Measurements from ENCODE around the gene MYLK. TPM values are rescaled to one million over a fixed set of nuclear protein-coding genes. Genes with fewer than 3 reads are reported as not detected.

MYLK gene
- total RNA-seq, 1 experiment from 2014 or later: 262 TPM

DNA sequence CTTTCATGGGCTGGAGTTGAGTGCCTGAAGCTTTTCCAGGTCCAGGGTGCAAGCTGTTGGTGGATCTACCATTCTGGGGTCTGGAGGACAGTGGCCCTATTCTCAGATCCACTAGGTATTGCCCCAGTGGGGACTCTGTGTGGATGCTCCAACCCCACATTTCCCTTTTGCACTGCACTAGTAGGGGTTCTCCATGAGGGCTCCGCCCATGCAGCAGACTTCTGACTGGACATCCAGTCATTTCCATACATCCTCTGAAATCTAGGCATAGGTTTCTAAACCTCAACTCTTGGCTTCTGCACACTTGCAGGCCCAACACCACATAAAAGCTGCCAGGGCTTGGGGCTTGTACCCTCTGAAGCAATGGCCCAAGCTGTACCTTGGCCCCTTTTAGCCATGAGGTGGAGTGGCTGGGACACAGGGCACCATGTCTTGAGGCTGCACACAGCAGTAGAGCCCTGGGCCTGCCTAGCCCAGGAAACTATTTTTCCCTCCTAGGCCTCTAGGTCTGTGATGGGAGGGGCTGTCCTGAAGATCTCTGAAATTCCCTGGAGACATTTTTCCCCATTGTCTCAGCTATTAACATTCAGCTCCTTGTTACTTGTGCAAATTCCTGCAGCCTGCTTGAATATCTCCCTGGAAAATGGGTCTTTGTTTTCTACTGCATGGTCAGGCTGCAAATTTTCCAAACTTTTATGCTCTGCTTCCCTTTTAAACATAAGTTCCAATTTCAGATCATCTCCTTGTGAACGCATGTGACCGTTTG lies 293.3 kb downstream of the MYLK start:
- DNase-seq (ENCODE audit: low read depth): no peak

DNA sequence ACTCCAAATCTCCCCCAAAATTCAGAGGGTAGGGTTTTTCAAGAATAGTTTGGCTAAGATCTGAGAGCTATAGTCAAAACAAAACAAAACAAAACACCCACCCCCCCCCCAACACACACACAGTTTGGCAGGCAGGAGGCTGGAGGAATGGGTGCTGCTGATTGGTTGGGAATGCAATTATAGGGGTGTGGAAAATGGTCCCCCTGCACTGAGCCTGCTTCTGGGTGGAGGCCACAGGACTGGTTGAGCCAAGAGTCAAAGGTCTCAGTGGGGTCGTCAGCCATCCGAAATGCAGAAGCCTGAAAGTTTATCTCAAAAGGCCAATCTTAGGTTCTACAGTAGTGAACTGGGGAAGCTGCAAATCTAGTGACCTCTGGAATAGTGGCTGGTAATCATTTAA lies 296.7 kb downstream of the MYLK start:
- no peak for DNase-seq (ENCODE audit: low read depth)

DNA sequence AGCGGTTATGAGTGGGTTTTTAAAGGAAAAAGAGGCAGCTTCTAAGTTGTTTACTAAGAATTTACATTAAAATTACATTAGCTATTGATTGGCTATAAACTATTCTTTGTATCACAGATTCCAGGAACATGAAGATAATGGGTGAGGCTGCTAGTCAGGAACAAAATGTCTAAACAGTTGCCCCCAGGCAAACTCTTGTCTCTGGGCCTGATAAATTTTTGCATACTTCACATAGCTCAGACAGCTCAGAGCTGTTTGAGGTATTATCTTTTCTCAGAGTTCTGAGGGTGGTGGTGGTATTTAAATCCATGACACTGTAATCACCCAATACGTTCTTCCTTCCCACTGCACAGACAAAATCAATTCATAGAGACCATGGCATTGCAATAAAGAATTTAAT lies 297.2 kb downstream of the MYLK start:
- peak; percentile 88 for DNase-seq (ENCODE audit: low read depth)

DNA sequence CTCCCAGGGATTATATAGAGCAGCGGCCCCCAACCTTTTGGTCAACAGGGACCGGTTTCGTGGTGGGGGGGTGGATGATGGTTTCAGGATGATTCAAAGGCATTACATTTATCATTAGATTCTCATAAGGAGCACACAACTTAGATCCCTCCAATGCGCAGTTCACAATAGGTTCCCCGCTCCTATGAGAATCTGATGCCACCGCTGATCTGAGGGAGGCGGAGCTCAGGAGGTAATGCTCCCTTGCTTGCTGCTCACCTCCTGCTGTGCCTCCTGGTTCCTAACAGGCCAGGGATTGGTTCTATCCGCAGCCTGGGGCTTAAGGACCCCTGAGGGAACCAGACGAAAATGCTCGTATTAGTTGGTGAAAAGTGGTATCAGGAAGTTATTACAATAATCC lies 298.0 kb downstream of the MYLK start:
- DNase-seq (ENCODE audit: low read depth): peak; percentile 78

DNA sequence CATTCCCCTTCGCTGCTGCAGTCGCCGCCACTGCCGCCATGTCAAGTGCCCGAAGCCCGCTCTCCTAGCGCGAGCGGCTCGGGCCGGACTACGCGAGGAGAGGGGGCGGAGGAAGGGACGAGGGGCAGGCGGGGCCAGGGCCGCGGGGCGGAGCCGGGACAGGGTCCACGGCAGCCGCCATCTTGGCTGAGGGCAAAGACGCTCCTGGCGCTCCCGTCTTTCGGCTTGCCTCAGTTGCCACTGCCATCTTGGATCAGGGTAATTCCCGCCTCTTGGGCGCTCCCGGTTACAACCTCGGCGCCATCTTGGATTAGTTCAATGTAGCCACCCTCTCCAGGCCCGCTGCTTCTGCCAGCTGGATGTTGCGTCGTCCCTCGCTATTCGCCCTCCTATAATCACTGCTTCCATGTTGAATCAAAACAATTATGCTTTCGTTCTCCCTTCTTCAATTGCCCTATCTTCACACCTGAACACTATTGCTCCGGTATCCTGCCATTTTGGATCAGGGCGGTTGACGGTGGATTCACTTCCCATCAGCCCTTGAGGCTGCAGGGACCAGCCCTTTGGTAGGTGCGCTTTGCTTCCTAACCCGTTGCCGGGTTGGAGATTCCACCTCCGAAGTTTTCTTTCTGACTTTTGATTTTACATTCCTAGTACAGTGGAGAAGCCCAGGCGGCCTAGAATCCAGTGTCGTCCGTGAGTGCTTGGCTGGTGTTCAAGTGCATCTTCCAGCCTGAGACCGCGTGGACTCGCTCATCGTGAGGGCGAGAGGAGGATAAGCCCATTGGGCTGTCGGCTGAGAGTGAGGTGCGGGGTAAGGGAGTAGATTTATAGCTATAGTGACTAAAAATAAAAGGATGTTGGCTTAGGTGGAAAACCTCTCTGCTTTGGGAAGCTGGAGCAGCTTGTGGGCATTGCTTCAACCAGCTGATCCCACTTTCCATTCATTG lies 298.9 kb downstream of the MYLK start, which contains the start of gene HACD2:
Gene HACD2 (minus strand): TSS at position 66 of the 950 bp plus-strand sequence. CDS start 26 bp downstream, at position 40.
- DNase-seq (ENCODE audit: low read depth): peak; percentile 98

DNA sequence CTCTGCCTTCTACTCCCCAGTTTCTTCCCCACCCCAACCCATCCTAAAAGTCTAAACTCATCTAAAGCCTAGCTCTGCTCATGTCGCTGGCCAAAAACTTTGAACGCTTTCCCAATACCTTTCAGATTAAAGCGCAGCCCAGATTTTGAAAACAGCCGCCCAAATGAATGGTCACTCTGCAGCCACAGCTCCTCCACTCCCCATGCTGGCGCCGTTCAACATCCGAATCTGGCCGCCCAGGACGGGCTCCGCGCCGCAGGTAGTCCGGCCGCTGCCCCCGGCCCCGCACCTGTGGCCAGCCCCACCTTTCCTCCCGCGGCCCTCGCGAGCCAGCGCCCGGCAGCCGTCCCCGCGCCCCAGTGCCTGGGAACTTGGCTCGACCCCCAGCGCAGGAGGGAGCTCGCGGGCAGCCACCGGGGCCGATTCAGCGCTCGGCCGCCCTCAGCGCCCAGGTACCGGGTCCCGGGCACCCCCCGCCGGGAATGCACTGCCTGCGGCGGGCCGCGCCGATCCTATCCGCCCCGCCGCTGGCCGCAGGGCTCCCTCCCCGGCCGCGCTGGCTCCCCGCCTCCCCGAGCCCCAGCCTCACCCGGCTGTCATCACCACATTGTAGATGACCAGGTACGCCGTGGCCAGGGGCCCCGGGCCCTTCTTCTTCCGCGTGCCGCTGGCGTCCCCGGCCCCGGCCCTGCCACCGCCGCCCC lies 299.7 kb downstream of the MYLK start:
- DNase-seq (ENCODE audit: low read depth): peak; percentile 59

DNA sequence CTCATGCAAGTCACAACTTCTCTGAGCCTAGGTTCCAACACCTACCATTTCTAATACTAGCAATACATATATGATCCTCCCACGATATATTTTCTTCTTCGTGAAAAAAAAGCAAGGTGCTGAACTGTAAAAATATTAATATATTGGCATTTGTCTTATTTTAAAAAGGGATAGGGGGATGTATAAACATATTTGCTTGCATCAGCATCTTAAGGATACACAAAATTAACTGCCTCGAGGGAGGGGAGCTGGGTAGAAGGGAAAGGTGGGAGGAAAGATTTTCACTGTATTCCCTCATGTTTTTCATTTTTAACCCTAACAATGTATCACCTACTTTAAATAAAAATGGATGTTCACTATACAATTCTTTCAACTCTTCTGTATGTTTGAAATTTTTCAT lies 300.6 kb downstream of the MYLK start:
- DNase-seq (ENCODE audit: low read depth): no peak

DNA sequence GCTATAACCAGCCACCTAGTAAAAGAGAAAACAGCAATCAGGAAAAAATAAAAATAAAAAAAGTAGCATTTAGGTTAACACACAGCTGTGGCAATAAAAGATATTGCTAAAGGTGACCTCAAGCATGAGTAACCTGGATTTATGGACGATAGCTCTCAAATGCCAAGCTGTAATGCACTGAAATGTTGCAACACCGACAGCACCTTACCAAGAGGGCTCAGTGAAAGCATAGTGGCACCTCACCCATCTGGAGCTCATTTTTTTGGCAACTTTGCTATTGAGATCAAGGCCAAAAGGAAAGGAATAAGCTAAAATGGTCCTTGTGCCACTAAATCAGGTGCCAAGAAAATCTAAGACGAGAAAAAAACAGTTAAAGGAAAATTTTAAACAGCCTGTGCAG lies 301.8 kb downstream of the MYLK start:
- no peak for DNase-seq (ENCODE audit: low read depth)

DNA sequence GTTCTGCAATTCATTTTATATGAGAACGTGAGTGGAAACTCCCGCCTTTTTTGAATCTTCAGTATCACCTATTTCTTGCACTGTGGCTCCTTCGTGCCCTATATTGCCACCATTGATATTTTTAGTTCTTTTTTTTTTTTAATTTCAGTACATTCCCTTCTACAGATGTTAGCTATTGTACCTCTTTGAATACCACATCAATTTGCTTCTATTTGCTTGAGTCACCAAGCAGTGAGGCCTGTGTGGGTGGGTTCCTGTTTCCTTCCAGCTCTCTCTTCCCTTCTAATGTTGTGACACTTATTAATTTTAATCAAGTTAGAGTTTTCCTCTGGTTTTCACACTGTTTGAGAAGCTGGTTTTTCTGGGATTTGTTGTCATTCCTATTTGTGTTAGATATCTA lies 308.0 kb downstream of the MYLK start:
- DNase-seq (ENCODE audit: low read depth): no peak

DNA sequence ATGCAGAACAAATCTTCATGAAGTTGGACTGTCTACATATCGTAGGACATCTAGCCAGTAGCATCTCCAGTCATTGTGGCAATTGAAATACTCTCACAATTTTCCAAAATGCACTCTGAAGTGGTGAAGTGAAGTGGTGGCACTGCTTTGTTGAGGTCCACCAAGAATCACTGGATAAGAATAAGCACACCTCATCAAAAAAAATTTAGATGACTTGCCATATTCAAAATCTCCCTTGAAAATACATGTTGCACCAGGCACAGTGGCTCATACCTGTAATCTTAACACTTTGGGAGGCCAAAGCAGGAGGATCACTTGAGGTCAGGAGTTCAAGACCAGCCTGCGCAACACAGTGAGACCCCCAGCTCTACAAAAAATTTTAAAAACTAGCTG lies 312.2 kb downstream of the MYLK start:
- no peak for DNase-seq (ENCODE audit: low read depth)

DNA sequence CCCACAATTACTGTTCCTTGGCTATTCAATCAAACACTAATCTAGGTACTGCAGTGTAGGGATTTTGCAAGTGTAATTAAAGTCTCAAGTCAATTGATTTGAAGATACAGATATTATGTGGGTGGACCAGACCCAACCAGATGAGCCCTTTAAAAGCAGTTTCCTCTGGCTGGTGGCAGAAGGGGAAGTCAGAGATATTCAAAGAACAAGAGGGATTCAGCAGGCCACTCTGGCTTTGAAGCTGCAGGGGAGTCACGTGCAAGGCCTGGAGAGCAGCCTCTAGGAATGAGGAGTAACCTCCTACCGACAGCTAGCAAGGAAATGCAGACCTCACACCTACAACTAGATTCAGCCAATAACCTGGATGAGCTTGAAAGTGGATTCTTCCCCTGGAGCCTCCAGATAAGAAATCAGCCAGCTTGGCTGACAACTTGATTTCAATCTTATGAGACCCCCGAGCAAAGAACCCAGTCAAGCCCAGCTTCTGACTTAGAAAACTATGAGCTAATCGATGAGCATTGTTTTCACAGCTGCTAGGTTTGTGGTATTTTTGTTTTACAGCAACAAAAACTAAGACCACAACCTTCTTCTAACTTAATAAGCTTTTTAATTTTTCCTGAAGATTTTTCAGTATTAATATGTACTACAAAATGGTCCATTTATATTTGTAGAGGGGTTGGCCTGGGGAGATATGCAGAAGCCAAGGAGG lies 312.7 kb downstream of the MYLK start:
- DNase-seq (ENCODE audit: low read depth): no peak

DNA sequence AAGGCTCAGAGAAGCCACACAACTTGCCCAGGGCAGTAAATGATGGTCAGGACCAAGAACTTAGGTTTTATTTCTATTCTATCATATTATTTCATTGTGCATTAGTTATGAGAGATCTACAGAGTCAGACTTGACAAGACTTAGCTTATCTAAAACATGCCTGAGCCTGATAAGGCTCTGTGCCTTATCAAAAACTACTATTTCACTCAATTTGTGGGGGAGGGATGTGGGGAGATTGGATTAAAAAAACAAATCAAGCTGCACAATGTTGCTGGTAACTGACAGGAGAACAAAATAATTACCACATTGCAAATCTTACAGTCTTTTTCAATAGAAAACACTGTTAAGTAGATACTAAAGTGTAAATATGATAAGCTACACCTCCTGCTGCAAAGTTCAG lies 315.3 kb downstream of the MYLK start:
- no peak for DNase-seq (ENCODE audit: low read depth)

DNA sequence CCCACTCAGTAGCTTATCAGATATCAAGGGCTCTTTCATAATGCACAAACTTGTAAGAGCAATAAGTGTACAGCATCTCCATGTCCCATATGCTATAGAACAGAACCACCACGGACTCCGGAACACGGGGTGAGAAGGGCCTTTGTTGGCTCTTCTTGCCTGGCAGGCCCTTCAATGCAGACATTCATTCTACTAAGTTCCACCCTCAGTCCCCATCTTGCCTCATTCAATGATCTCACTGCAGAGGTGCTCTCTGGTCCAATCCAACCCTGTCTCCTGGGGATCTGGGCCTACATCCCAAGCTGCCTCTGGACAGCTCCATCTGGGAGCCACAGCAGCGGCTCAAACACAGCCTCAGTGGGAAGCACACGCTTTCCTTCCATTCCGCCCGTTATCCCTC lies 316.1 kb downstream of the MYLK start:
- no peak for DNase-seq (ENCODE audit: low read depth)

DNA sequence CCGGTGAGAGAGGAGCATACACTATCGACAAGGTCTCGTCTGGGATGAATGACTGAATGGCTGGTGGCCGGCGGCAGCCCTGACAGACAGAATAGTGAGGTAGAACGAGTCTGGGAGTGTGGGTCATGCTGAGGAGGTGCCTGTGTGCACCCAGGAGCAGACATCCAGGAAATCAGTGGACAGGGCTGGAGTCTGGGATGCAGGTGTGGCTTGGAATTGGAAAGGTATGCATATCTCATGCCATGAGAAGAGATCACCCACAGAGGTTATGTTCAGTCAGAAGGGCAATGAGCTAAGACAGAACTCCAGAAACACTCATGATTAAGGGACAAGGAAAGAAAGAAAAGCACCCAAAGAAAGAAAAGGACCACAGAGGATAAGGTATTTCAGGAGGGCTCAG lies 320.1 kb downstream of the MYLK start:
- DNase-seq (ENCODE audit: low read depth): no peak

DNA sequence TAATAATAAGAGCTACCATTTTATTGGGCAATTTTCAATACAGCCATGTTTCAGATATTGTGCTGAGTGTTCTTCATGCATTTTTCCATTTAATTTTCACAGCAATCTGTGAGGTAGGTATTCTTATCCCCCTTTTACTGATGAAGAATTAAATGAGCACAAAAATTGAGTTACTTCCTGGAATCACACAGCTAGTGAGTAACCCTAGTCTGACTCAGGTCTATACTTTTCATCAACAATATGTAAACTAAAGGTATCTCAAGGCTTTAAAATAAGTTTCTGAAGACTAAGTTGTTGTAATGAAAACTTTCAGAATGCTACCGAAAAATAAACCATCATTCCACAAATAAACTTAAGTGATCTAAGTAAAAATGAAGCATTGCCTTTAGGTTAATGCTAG lies 321.6 kb downstream of the MYLK start:
- DNase-seq (ENCODE audit: low read depth): no peak

DNA sequence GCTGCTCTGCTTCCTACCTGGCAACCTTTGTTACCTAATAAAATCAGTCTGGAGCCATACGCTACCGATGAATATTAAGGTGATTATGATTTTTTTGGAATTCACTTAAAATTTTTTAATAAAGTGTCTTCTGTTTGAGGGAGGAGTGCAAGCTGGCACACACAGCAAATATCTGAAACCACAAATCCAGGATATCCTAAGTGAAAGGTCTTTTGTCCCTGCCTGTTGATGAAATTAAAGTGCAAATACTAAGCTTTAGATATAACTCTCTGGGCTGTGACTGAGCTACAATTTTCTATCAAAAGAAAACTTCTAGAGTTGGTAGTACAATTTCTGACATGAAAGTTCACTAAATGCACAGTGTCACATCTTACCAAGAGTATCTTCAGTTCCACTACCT lies 322.9 kb downstream of the MYLK start:
- no peak for DNase-seq (ENCODE audit: low read depth)

Other genes with a start within 250 kb of the MYLK start
- 42.8 and 59.8 TPM in 2 replicates for gene CCDC14, start 76.9 kb upstream of the MYLK start, total RNA-seq (2014; rRNA removed; shearing (Covaris generic))
- not detected in 2 replicates for gene ROPN1, start 107.8 kb upstream of the MYLK start, total RNA-seq (2014; rRNA removed; shearing (Covaris generic))
- gene KALRN, start 149.0 kb upstream of the MYLK start, total RNA-seq (2014; rRNA removed; shearing (Covaris generic)): 6.2 and 14.1 TPM in 2 replicates

Measured in M059J (cell line).